ENCODE data around the gene WDR45B.

WDR45B gene

GRCh38 chr17:82648742-82649331 is 593 bp upstream of the WDR45B start:
- peak overlapping the region; percentile 48; the same call in 1 of the 2 replicates for H3K9ac ChIP-seq (ENCODE audit: low read length)
- peaks cover 14% of the 10 kb centered on the region for H3K36me3 ChIP-seq (ENCODE audit: insufficient read depth, low read length)
- no peak for TF ChIP-seq EZH2 (IDR thresholded peaks at IDR 0.05; ENCODE audit: borderline replicate concordance, low read length)
- TF ChIP-seq, protein P1, sequence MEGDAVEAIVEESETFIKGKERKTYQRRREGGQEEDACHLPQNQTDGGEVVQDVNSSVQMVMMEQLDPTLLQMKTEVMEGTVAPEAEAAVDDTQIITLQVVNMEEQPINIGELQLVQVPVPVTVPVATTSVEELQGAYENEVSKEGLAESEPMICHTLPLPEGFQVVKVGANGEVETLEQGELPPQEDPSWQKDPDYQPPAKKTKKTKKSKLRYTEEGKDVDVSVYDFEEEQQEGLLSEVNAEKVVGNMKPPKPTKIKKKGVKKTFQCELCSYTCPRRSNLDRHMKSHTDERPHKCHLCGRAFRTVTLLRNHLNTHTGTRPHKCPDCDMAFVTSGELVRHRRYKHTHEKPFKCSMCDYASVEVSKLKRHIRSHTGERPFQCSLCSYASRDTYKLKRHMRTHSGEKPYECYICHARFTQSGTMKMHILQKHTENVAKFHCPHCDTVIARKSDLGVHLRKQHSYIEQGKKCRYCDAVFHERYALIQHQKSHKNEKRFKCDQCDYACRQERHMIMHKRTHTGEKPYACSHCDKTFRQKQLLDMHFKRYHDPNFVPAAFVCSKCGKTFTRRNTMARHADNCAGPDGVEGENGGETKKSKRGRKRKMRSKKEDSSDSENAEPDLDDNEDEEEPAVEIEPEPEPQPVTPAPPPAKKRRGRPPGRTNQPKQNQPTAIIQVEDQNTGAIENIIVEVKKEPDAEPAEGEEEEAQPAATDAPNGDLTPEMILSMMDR (IDR thresholded peaks at IDR 0.05; ENCODE audit: low read length) = no peak
- H3F3A ChIP-seq (ENCODE audit: insufficient read depth, low read length) = no peaks in the 10 kb centered on the region
- H3K9me3 ChIP-seq (ENCODE audit: low read length) = no peaks in the 10 kb centered on the region
- H3K4me1 ChIP-seq (ENCODE audit: insufficient read depth, low read length, severe bottlenecking) = peaks cover 19% of the 10 kb centered on the region
- H3K4me3 ChIP-seq (ENCODE audit: low read depth, low read length, poor library complexity, severe bottlenecking) = peak overlapping the region; percentile 57
- no peaks in the 10 kb centered on the region for H3K9me2 ChIP-seq (ENCODE audit: low read depth, low read length)
- H3K27me3 ChIP-seq (ENCODE audit: insufficient read depth, low read length) = 0 out of 2 replicates have a peak, but pooled peaks cover 3% of the 10 kb centered on the region
- no peaks in the 10 kb centered on the region for H4K20me1 ChIP-seq (ENCODE audit: insufficient read depth, low read length)
- peak overlapping the region; percentile 55 for H3K27ac ChIP-seq (ENCODE audit: low read depth, low read length, poor library complexity, severe bottlenecking)
- no peak overlapping the region for H2AFZ ChIP-seq (ENCODE audit: low read length)
- peaks cover 29% of the 10 kb centered on the region for H3K79me2 ChIP-seq (ENCODE audit: insufficient read depth, low read length)
- peak overlapping the region; percentile 63 for H3K4me2 ChIP-seq (ENCODE audit: low read length)

DNA sequence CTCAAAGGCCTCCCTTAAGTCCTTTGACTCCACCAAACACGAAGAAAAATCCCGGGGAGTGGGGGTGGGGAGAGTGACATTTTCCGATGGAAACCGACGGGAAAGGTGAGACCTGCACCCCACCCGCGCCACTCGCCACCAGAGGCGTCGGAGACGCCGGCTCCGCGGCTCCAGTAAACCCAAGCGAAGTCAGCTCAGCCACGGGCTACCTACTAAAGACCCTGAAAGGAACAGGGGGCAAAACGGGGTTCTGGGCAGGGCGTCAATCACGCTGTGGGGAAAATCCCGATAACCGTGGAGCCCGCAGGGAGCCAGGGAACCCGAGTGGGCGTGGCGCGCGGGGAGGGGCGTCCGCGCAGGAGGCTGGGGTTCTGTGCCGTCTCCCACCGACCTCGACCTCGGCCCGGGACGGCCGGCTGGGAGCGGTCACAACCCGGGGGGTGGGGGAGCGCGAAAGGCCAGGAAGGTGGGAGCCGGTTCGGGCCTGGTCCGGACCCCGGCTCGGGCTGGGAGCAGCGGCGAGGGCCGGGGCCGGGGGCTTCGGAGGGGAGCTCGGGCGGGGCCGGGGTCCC is 565 bp downstream of the WDR45B start:
- Histone ChIP-seq H2AFZ (ENCODE audit: low read length) (no peak overlapping the region), H3K4me1 (ENCODE audit: insufficient read depth, low read length, severe bottlenecking) (peaks cover 19% of the 10 kb centered on the region)

DNA sequence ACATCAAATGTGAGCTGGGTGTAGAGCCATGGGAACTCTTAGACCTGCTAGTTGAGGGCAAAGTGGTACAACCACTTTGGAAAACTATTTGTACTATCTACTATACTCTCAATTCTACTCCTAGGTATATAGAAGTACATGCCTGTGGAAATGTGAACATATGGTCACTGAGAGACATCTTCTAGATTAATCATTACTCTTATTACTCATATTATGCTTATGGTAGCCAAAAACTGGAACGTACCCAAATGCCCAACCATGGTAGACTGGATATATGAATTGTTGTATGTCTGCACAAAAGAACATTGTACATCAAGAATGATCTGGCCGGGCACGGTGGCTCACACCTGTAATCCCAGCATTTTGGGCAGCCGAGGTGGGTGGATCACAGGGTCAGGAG is 2.7 kb downstream of the WDR45B start:
- Histone ChIP-seq H3K79me2 (ENCODE audit: insufficient read depth, low read length) (peaks cover 29% of the 10 kb centered on the region), H3F3A (ENCODE audit: insufficient read depth, low read length) (no peaks in the 10 kb centered on the region), H3K27ac (ENCODE audit: low read depth, low read length, poor library complexity, severe bottlenecking) (no peak overlapping the region), H4K20me1 (ENCODE audit: insufficient read depth, low read length) (no peaks in the 10 kb centered on the region), H3K4me3 (ENCODE audit: low read depth, low read length, poor library complexity, severe bottlenecking) (no peak overlapping the region), H3K27me3 (ENCODE audit: insufficient read depth, low read length) (no peaks in the 10 kb centered on the region), H3K4me1 (ENCODE audit: insufficient read depth, low read length, severe bottlenecking) (peaks cover 19% of the 10 kb centered on the region), H3K9ac (ENCODE audit: low read length) (no peak overlapping the region), H3K9me3 (ENCODE audit: low read length) (no peaks in the 10 kb centered on the region), H3K9me2 (ENCODE audit: low read depth, low read length) (no peaks in the 10 kb centered on the region), H3K36me3 (ENCODE audit: insufficient read depth, low read length) (peaks cover 44% of the 10 kb centered on the region), H3K4me2 (ENCODE audit: low read length) (no peak overlapping the region), H2AFZ (ENCODE audit: low read length) (no peak overlapping the region)
- TF ChIP-seq, protein P1 (IDR thresholded peaks at IDR 0.05; ENCODE audit: low read length) = no peak
- TF ChIP-seq EZH2 (IDR thresholded peaks at IDR 0.05; ENCODE audit: borderline replicate concordance, low read length) = no peak

More for the DNA sequence above, 565 bp downstream of the WDR45B start:
- Histone ChIP-seq H3K9me3 (ENCODE audit: low read length) (no peaks in the 10 kb centered on the region), H4K20me1 (ENCODE audit: insufficient read depth, low read length) (no peaks in the 10 kb centered on the region), H3F3A (ENCODE audit: insufficient read depth, low read length) (no peaks in the 10 kb centered on the region), H3K4me3 (ENCODE audit: low read depth, low read length, poor library complexity, severe bottlenecking) (peak overlapping the region; percentile 92), H3K79me2 (ENCODE audit: insufficient read depth, low read length) (peaks cover 29% of the 10 kb centered on the region), H3K36me3 (ENCODE audit: insufficient read depth, low read length) (peaks cover 25% of the 10 kb centered on the region), H3K27ac (ENCODE audit: low read depth, low read length, poor library complexity, severe bottlenecking) (peak overlapping the region; percentile 74), H3K4me2 (ENCODE audit: low read length) (peak overlapping the region; percentile 92), H3K27me3 (ENCODE audit: insufficient read depth, low read length) (0 out of 2 replicates have a peak, but pooled peaks cover 1% of the 10 kb centered on the region), H3K9ac (ENCODE audit: low read length) (peak overlapping the region; percentile 87), H3K9me2 (ENCODE audit: low read depth, low read length) (no peaks in the 10 kb centered on the region)
- no peak for TF ChIP-seq EZH2 (IDR thresholded peaks at IDR 0.05; ENCODE audit: borderline replicate concordance, low read length)
- TF ChIP-seq, protein P1 (IDR thresholded peaks at IDR 0.05; ENCODE audit: low read length) = peak; percentile 16; the same call in 1 of the 2 replicates

Measured in OCI-LY1 (cell line).